HCT116 (cell line): ENCODE data around the gene CEACAM19. TPM values are rescaled to one million over a fixed set of nuclear protein-coding genes. Genes with fewer than 3 reads are reported as not detected.

Experiments
- ATAC-seq: fragments of 200-7000 bp; cut with Tn5 transposase; 2 replicates; pipeline ENCODE4 v1.9.1; 2020; ENCODE audit warnings: mild to moderate bottlenecking, moderate library complexity
- BruUV-seq: library from RNA; stranded (reverse); fragments of 400-500 nt; replicated peaks from 2 replicates; lab custom pipeline; 2021; lab: Mats Ljungman, UMichigan
- CTCF ChIA-PET: fragments of 300-600 bp; sonication (Branson Sonifier 250); formaldehyde crosslinking; loops from one replicate; lab custom pipeline; 2021; ENCODE audit warnings: antibody characterized with exemption; lab: Charles Lee
- POLR2A ChIA-PET: fragments of 300-600, 350-600 bp; sonication (Branson Sonifier 250); formaldehyde crosslinking; loops from one replicate; lab custom pipeline; 2021; ENCODE audit warnings: antibody characterized with exemption; lab: Charles Lee
- RAD21 ChIA-PET, 2 experiments: fragments of 300-600 bp; sonication (Branson Sonifier 250); formaldehyde crosslinking; loops; one replicate each; lab custom pipeline; 2023; ENCODE audit warnings: low total read pairs in 2 of 2; ENCODE audit not compliant: uncharacterized antibody in 2 of 2, unreplicated experiment in 2 of 2, low non-redundant PET in 1 of 2; lab: Charles Lee
- DNase-seq: peaks from one replicate; pipeline ENCODE4 v3.0.0-alpha.2; 2010; ENCODE audit warnings: low read depth, low spot score
- H2AFZ ChIP-seq: fragments of 200-600 bp; shearing (Covaris generic), sonication (generic); 2 replicates; pipeline ENCODE4 v1.6.1; 2017; ENCODE audit warnings: low read depth, mixed run types, mixed read lengths, antibody characterized with exemption, low read length; ENCODE audit not compliant: poor library complexity, severe bottlenecking
- H3K27ac ChIP-seq: 2 replicates; pipeline ENCODE4 v1.5.1; 2012; ENCODE audit warnings: low read depth, low read length
- H3K27me3 ChIP-seq: fragments of 200-600 bp; sonication (generic); 2 replicates; pipeline ENCODE4 v1.6.1; 2016; ENCODE audit warnings: mixed run types, low read length, mixed read lengths; ENCODE audit not compliant: insufficient read depth
- H3K36me3 ChIP-seq, 2 experiments: fragments of 200-500 bp in 1 of 2; fragments of 200-600 bp in 1 of 2; sonication (Bioruptor generic) in 1 of 2; sonication (generic) in 1 of 2; 2 replicates each; pipeline versions ENCODE4 v1.5.1 to v1.6.1; 2014 to 2016; ENCODE audit warnings: low read length in 2 of 2, inconsistent platforms in 1 of 2, mixed read lengths in 1 of 2, mixed run types in 1 of 2; ENCODE audit not compliant: insufficient read depth in 2 of 2, control insufficient read depth in 1 of 2
- H3K4me1 ChIP-seq, 2 experiments: fragments of 200-600 bp in 1 of 2; sonication (generic) in 1 of 2; 2 replicates each; pipeline versions ENCODE4 v1.5.1 to v1.6.1; 2012 to 2017; ENCODE audit warnings: low read length in 2 of 2, inconsistent platforms in 1 of 2, mild to moderate bottlenecking in 1 of 2, mixed read lengths in 1 of 2, mixed run types in 1 of 2, moderate library complexity in 1 of 2; ENCODE audit not compliant: insufficient read depth in 2 of 2, control insufficient read depth in 1 of 2
- H3K4me2 ChIP-seq: fragments of 200-600 bp; sonication (generic); 2 replicates; pipeline ENCODE4 v1.6.1; 2017; ENCODE audit warnings: mixed run types, low read length, mixed read lengths
- H3K4me3 ChIP-seq, 2 experiments: fragments of 200-600 bp in 1 of 2; sonication (generic) in 1 of 2; replicated peaks in 1 of 2; 2 replicates each; pipeline ENCODE4 v1.5.1; 2011 to 2016; ENCODE audit warnings: low read length in 2 of 2, control low read depth in 1 of 2, low read depth in 1 of 2, mild to moderate bottlenecking in 1 of 2, mixed read lengths in 1 of 2, mixed run types in 1 of 2
- H3K79me2 ChIP-seq: fragments of 200-600 bp; sonication (generic); 2 replicates; pipeline ENCODE4 v1.6.1; 2017; ENCODE audit warnings: mild to moderate bottlenecking, mixed run types, low read length, moderate library complexity, mixed read lengths; ENCODE audit not compliant: insufficient read depth
- H3K9ac ChIP-seq: fragments of 200-600 bp; sonication (generic); 2 replicates; pipeline ENCODE4 v1.6.1; 2016; ENCODE audit warnings: low read length, mixed read lengths
- H3K9me2 ChIP-seq: fragments of 200-600 bp; sonication (generic), shearing (Covaris generic); 2 replicates; pipeline ENCODE4 v1.6.1; 2017; ENCODE audit warnings: mixed run types, mild to moderate bottlenecking, moderate library complexity; ENCODE audit not compliant: insufficient read depth
- H3K9me3 ChIP-seq, 2 experiments: fragments of 200-500 bp in 1 of 2; fragments of 200-600 bp in 1 of 2; sonication (Bioruptor generic) in 1 of 2; sonication (generic) in 1 of 2; 2 replicates each; pipeline ENCODE4 v1.6.1; 2014 to 2017; ENCODE audit warnings: low read length in 2 of 2, mixed read lengths in 2 of 2, inconsistent platforms in 1 of 2, low read depth in 1 of 2, mild to moderate bottlenecking in 1 of 2, mixed run types in 1 of 2, moderate library complexity in 1 of 2; ENCODE audit not compliant: control insufficient read depth in 1 of 2, insufficient read depth in 1 of 2
- H4K20me1 ChIP-seq: fragments of 200-600 bp; sonication (generic), shearing (Covaris generic); 2 replicates; pipeline ENCODE4 v1.6.1; 2017; ENCODE audit warnings: mixed run types, mild to moderate bottlenecking, moderate library complexity; ENCODE audit not compliant: insufficient read depth
- CBX3 ChIP-seq: IDR thresholded peaks from 2 replicates; pipeline ENCODE4 v1.6.1; 2012; ENCODE audit warnings: low read depth
- EGR1 ChIP-seq: IDR thresholded peaks from 2 replicates; pipeline ENCODE4 v1.6.1; 2012; ENCODE audit warnings: low read depth
- FOSL1 ChIP-seq: IDR thresholded peaks from 2 replicates; pipeline ENCODE4 v1.6.1; 2012; ENCODE audit warnings: low read depth
- MAX ChIP-seq: IDR thresholded peaks from 2 replicates; pipeline ENCODE4 v1.6.1; 2012
- POLR2AphosphoS5 ChIP-seq: IDR thresholded peaks from 2 replicates; pipeline ENCODE4 v1.6.1; 2011; ENCODE audit warnings: mild to moderate bottlenecking, low read depth, low read length, moderate library complexity
- SIN3A ChIP-seq: IDR thresholded peaks from 2 replicates; pipeline ENCODE4 v1.6.1; 2012; ENCODE audit warnings: low read depth
- intact Hi-C: fragments of 100-400 bp; cut with micrococcal nuclease; formaldehyde crosslinking; loops from 2 replicates; pipeline ENCODE4 v1.10.0; 2022
- total RNA-seq: library from RNA; stranded (reverse); gene quantifications from one replicate; pipeline ENCODE4 v1.2.1, GENCODE V29; 2021; ENCODE audit not compliant: unreplicated experiment

CEACAM19 gene
- total RNA-seq, 1 experiment from 2014 or later: 4.0 TPM

GRCh38 chr19:44731081-44731480 lies 59.8 kb downstream of the CEACAM19 start:
- TF ChIP-seq CBX3 (no peak), SIN3A (no peak)
- TF ChIP-seq, all 23 proteins: peak for 0
- Histone ChIP-seq H3K9me2 (no peaks in the 10 kb centered on the region), H3K4me1 (peaks cover 11 to 21% of the 10 kb centered on the region in 2 experiments), H3K4me3 (no peak overlapping the region), H3K4me2 (no peak overlapping the region), H4K20me1 (no peaks in the 10 kb centered on the region), H3K36me3 (no peaks in the 10 kb centered on the region), H3K27me3 (no peaks in the 10 kb centered on the region), H2AFZ (no peak overlapping the region), H3K27ac (no peak overlapping the region), H3K79me2 (no peaks in the 10 kb centered on the region), H3K9me3 (no peaks in the 10 kb centered on the region), H3K9ac (no peak overlapping the region)
- BruUV-seq: no TSS peak
- no peak for ATAC-seq
- POLR2A ChIA-PET: no interaction called here
- no peak for DNase-seq
- intact Hi-C loops: no loop called here
- CTCF ChIA-PET: no interaction called here
- RAD21 ChIA-PET: interaction anchor here in 1 of 2 experiments (0.5 kb wide), 1 partner anchor 10 kb away, joined by 3 read pairs; no protein-coding TSS in a partner anchor

GRCh38 chr19:44731622-44732021 lies 60.3 kb downstream of the CEACAM19 start:
- ATAC-seq: no peak
- no peaks in the 10 kb centered on the region for H3K79me2 ChIP-seq
- POLR2A ChIA-PET: interaction anchor here (1.4 kb wide), 1 partner anchor 12 kb away, joined by 4 read pairs; no protein-coding TSS in a partner anchor
- no peaks in the 10 kb centered on the region for H3K9me2 ChIP-seq
- H3K27ac ChIP-seq: no peak overlapping the region
- H3K4me2 ChIP-seq: no peak overlapping the region
- no TSS peak for BruUV-seq
- DNase-seq: no peak
- no peaks in the 10 kb centered on the region for H3K36me3 ChIP-seq
- no peaks in the 10 kb centered on the region for H3K27me3 ChIP-seq
- intact Hi-C loops: no loop called here
- H3K9ac ChIP-seq: no peak overlapping the region
- CTCF ChIA-PET: interaction anchor here (2.4 kb wide), 1 partner anchor 7 kb away, joined by 10 read pairs; no protein-coding TSS in a partner anchor
- no peak overlapping the region for H3K4me3 ChIP-seq
- H3K4me1 ChIP-seq: peaks cover 14 to 22% of the 10 kb centered on the region in 2 experiments
- RAD21 ChIA-PET: interaction anchor here in 1 of 2 experiments (0.5 kb wide), 1 partner anchor 10 kb away, joined by 3 read pairs; no protein-coding TSS in a partner anchor
- no peaks in the 10 kb centered on the region for H3K9me3 ChIP-seq
- TF ChIP-seq EGR1 (no peak), MAX (no peak), FOSL1 (no peak), POLR2AphosphoS5 (no peak)
- no peak overlapping the region for H2AFZ ChIP-seq
- no peaks in the 10 kb centered on the region for H4K20me1 ChIP-seq
